Kasumi-1 (cell line): ENCODE data around the gene NKAIN4.
A peak's percentile ranks its signal among the peaks of the same experiment; 100 is the strongest.

Experiments
- DNase-seq, 2 experiments: peaks; one replicate each; lab custom pipeline; 2025; lab: John Stamatoyannopoulos, UW

The NKAIN4 gene

DNA sequence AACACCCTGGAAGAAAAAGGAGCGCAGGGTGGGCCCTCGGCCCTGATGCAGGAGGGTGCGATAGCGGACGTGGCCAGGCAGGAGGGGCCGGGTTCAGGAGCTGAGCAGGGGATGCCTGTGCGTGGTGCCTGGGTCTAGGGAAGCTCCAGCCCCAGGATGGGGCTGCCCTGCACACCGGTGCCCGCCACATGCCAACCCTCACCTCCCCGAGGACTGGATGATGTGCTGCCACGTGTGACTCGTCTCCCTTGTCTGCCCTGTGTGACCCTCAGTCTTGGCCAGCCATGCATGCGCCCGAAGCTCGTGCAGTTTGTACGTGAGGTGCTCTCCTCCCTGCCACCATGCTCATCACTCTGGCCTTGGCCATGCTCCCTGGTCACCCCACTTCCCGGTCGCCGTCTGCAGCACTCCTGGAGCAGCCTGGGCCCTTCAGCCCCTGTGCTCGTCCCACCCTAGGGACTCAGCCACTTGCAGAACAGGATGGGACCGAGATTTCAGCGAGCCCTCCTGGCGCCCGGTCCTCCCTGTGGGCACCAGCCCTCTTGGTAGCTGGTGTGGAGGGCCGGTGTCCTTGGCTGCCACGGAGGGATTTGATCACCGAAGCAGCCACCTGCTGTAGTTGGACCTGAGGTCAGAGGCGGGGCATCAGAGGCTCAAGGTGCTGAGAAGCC is 34.5 kb upstream of the NKAIN4 start:
- no peak for DNase-seq

- no peak for DNase-seq
Measured at GRCh38 chr20:63287697-63288580, 33.7 kb upstream of the NKAIN4 start.

DNA sequence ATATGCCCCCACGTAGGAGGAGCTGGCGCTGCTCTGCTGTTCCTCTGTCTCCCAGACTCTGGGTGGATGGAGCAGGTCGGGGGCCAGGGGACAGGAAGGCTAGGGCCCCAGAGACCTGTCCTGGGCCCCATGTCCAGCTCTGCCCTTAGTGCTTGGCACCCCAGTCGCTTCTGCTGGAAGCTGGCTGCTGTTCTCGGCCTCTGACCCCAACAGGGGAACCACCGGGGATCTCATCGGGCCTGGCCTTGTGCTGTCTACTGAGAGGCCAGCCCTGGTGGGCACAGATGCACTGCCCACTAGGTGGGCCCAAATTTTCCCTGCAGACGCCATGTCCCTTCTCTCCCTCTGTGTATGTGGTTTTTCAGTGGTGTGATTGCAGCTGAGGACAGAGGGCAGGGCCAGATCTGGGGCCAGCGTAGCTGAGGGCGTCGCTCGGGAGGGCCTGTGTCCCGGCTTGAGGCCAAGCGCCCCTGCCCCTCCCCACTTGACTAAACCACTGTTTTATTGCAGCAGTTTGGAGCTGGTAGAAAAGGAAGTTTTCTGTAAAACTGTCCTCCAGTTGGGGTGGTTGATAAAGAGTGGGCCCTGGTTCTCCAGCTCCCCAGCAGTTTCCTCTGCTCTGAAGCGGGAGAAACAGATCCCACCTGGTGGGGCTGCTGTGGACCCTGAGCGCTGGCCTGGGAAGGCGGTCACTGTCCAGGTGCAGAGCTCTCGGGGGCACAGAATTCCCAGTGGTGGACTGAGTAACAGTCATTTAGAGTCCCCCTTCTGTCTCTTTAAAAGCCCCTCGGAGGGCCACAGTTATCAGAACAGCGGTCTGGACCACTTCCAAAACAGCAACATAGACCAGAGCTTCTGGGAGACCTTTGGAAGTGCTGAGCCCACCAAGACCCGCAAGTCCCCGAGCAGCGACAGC is 32.8 kb upstream of the NKAIN4 start:
- DNase-seq: no peak

DNA sequence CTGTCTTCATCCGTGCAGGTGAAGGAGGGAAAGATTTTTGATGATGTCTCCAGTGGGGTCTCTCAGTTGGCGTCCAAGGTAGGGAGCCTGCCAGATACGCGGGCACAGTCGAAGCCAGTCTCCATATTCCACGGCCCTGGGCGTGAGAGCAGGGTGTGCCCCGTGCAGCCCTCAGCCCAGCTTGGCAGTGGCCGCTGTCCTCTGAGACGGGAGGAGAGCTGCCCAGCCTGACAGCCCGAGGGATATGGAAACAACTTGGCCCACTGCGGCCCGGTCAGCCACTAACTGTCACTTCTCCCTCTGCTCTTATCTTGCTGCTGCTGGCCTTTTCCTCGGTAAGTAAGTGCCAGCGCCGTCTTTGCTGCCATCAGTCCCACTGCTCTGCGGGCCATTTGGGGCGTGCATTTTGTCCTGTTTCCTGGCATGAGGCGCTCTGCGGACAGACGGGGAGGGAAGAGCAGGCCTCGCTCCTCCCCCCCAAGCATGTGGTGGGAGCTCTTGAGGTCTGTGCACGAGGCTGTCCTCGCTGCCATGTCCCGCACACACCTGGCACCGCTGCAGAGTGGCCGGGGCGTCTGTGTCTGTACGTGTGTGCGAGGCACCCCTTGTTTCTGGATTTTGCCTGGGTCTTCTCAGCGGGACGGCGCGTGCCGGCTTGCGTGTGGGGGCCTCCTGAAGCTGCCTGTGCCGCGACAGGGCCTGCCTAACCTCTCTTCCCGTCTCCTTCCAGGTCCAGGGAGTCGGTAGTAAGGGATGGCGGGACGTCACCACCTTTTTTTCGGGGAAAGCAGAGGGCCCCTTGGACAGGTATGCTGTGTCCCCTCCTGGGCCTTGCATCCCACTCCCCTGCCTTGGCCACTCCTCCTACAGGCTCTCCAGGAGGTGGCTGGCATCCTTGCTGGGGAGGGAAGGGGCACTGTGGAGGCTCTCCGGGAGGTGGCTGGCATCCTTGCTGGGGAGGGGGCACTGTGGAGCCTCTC is 31.7 kb upstream of the NKAIN4 start:
- DNase-seq: no peak

- DNase-seq: no peak
Measured at GRCh38 chr20:63284981-63285524, 30.8 kb upstream of the NKAIN4 start.

DNA sequence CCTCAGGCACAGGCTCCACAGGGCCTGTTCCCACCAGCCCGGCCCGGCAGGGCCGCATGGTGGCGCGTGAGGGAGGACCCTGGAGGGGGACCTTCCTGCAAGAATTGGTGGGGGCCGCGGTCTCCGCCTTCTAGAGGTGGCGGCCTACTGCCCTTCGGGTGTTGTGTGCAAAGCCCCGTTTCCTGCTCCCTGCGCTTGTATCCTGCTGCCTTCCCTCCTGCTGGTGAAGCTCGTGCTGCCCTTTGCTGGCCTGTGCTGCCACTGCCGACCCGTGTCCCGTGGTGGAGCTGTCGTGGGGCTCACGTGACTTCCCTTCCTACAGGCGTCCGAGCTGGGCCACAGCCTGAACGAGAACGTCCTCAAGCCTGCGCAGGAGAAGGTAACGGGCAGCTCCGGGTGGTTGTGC is 30.3 kb upstream of the NKAIN4 start:
- peak; percentile 58 to 60 for DNase-seq

DNA sequence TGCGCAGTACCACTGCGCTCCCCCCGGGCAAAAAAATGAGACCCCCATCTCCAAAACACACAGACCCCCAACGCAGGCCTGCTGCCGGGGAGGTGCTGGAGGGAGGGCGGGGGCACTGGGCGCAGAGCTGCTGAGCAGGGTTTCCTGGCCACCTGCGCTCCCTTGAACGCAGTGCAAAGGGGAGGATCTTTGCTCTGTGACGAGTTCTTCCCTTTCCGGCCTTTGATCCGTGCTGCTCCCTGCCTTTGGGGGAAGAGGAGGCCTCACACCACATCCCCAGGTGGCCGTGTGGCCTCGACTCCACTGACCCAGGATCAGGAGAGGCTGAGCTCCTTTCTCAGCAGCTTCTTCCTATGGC is 29.8 kb upstream of the NKAIN4 start:
- peak; percentile 78 to 88 for DNase-seq

DNA sequence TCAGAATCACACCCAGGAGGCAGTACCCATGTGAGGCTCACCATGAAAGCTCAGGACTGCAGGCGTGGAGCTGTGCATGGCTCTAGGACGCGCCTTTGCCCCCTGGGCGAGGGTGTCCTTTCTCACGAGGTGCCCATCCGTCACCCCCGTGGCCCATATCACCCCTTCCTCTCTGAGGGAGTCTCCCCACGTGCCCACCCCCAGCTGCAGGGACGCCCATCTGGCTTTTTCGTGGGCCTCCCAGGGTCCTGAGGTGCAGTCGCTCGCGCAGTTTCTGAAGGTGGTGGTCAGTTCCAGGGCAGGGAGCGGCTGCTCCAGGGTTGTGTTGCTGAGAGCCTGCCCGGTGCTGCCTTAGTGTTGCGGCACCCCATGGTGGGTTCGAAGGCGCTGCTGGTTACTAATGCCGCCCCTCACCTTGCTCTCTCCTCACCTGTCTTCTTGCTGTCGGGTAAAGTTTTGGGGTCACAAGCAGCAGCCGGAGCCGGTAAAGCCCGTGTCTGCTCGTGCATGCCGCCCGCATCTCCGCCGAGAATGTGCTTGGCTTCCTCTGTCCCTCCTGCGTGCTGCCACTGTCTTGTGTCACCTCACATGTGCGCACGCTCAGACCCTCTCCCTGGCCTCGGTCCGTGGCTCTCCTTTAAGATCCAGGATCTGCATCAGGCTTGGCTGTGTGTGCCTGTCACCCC is 29.3 kb upstream of the NKAIN4 start:
- DNase-seq: no peak

DNA sequence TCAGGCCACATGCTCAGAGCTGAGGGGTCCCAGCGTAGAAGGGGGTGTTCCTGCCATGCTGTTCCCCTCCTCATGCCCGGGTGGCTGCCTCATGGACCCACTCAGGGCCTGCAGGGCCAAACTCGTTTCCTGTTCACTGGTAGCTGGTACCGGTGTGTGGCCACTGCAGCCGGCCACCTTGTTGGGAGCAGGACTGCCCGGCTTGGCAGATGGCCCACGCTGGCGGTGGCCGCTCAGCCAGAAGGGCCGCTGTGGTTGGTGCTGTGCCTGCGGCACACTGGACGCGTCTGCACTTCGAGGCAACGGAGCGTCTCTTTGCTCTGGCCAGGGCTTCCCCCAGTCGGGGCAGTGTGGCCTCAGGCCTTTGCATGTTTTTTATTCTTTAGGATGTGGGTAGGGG is 28.7 kb upstream of the NKAIN4 start:
- DNase-seq: no peak

DNA sequence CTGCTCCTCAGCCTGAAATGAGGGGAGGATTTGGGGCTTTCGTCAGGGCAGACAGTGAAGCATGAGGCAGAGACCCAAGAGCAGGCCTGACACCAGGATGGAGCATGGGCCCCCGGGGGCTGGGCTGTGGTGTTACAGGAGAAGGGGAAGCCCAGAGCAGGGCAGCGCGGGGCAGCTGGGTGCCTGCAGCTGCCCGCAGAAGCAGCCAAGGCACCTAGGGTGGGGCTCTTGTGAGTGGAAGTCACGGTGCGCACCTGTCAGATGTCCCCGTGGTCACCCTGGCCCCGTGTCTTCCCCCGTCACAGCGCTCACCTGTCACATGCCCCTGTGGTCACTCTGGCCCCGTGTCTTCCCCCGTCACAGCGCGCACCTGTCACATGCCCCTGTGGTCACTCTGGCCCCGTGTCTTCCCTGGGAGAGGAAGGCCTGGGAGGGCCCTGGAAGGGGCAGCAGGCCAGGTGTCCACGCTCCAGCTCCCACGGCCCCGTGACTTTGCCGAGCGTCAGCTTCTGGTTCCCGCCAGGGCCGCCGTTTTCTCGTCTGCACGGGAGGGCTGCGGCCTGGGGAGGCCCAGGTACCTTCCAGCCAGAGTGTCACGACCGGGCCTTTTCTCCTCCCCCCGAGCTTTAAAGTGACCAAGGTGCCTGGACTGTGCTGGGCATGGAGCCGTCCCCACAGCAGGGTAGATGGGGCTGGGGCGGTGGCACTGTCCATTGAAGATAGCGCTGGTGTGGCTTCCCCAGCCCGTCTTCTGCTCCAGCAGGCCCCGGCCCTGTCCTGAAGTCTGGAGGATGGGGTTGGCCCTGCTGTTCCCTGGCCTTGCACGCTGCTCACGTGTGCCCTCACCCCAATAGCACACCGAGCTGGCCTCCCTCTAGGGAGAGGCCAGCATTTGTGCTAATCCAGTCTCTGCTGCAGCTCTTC is 27.7 kb upstream of the NKAIN4 start:
- no peak for DNase-seq

DNA sequence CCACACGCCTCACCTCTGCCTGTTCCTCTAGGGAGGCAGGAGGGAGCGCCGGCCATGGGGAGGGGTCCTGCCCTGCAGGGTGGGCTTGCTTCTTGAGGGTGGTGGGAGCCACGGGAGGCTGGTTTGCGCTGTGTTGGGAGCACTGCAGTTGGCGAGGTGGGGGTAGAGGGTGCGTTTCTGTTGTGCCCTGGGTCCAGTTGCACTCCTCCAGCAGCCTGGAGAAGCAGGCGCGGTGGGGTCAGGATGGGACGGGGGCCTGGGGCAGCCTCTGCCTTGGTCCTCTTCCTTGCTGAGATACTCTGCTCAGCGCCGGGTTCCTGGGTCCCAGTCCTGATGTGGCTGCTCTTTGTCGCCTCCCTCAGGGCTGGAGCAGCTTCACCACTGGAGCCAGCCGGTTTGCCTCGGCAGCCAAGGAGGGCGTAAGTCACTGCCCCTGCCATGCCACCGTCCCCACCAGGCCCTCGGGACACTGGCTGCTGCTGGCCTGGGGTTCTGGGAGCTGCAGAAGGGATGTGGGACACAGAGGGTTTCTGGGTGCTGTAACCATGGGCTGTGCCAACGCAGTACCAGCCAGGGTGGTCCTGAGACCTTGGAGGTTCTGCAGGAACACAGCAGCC is 26.8 kb upstream of the NKAIN4 start:
- DNase-seq: peak; percentile 22 to 51

- no peak for DNase-seq
Measured at GRCh38 chr20:63280371-63280770, 26.1 kb upstream of the NKAIN4 start.

GRCh38 chr20:63279931-63280330 is 25.7 kb upstream of the NKAIN4 start:
- DNase-seq: no peak

- DNase-seq: no peak
Measured at GRCh38 chr20:63278661-63279060, 24.4 kb upstream of the NKAIN4 start.

- DNase-seq: no peak
Measured at GRCh38 chr20:63277466-63278272, 23.4 kb upstream of the NKAIN4 start.

DNA sequence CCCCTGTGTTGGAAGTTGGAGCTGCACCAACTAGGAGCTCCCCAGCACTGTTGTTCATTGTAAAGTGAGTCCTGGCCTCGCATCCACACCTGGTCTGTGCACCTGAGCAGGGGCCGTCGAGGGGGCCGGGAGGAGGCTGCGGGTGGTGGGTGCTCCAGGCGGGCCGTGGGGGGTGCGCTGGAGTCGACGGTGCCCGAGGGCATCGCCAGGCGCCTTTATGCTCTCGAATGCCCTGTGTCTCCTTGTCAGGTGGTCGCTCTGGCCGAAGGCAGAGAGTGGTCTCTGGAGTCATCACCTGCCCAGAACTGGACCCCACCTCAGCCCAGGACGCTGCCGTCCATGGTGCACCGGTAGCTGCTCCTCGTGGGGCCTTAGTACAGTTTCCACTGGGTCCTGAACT is 22.7 kb upstream of the NKAIN4 start:
- DNase-seq: no peak

DNA sequence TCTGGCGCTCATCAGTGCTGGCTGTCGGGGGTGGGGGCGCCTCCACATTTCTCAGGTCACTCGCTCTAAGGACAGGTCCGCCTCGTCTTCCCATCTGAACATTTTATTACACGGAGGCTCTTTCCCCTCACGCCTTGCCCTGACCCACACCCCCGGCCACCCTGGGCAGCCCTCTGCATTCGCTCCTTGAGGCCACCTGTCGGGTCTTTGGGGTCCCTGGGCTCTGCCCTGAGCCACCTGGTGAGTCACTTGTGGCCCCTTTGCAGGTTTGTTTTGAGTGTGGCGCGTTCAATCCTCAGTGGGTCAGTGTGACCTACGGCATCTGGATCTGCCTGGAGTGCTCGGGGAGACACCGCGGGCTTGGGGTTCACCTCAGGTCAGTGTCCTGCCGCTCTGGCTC is 21.6 kb upstream of the NKAIN4 start:
- no peak for DNase-seq
